ENCODE measurements around the gene LALBA.
"Not testable (repeated sequence)": the region's sequence is repeated elsewhere in the genome, so short reads cannot be mapped to it uniquely, and the experiment has no call there.

LALBA gene

GRCh38 chr12:48527891-48528670 is 41.8 kb downstream of the LALBA start:
- no peak for DNase-seq

- no peak for DNase-seq
These were observed 44.5 kb downstream of the LALBA start, which contains the start of gene OR8S1 for GRCh38 chr12:48525332-48525731. TSS of gene OR8S1 (plus strand) at chr12:48525632. CDS start at chr12:48525632, 0 bp downstream.

- not testable (repeated sequence) for DNase-seq
These were observed 49.5 kb downstream of the LALBA start for GRCh38 chr12:48520381-48520780.
